Effector memory CD8-positive, alpha-beta T cell (primary cell): ENCODE results near the gene CIAO3.

ENCODE experiments used
- ATAC-seq: fragments of 150-1000 bp; cut with Tn5 transposase; replicated peaks from 2 replicates; pipeline ENCODE4 v1.10.0; 2021; ENCODE audit warnings: mild to moderate bottlenecking, moderate library complexity
- DNase-seq, 3 experiments: peaks; one replicate each; pipeline ENCODE4 v3.0.0; 2021
- H3K27ac Mint-ChIP-seq, 2 donors: one replicate each; pipeline ENCODE4 v1.8.0; 2022; ENCODE audit warnings: mild to moderate bottlenecking in 2 of 2, mixed read lengths in 2 of 2, moderate library complexity in 2 of 2
- H3K27me3 Mint-ChIP-seq, 2 donors: one replicate each; pipeline ENCODE4 v1.8.0; 2022; ENCODE audit warnings: mixed read lengths in 2 of 2
- H3K36me3 Mint-ChIP-seq: one replicate; pipeline ENCODE4 v1.8.0; 2022; ENCODE audit warnings: mild to moderate bottlenecking, moderate library complexity, mixed read lengths; ENCODE audit not compliant: insufficient read depth
- H3K4me1 Mint-ChIP-seq, 2 donors: one replicate each; pipeline ENCODE4 v1.8.0; 2022; ENCODE audit warnings: low read depth in 2 of 2, mixed read lengths in 2 of 2
- H3K4me3 Mint-ChIP-seq, 2 donors: one replicate each; pipeline ENCODE4 v1.8.0; 2022; ENCODE audit warnings: mild to moderate bottlenecking in 2 of 2, mixed read lengths in 2 of 2, moderate library complexity in 2 of 2
- H3K9me3 Mint-ChIP-seq, 2 donors: one replicate each; pipeline ENCODE4 v1.8.0; 2022; ENCODE audit warnings: mixed read lengths in 2 of 2

CIAO3 gene

DNA sequence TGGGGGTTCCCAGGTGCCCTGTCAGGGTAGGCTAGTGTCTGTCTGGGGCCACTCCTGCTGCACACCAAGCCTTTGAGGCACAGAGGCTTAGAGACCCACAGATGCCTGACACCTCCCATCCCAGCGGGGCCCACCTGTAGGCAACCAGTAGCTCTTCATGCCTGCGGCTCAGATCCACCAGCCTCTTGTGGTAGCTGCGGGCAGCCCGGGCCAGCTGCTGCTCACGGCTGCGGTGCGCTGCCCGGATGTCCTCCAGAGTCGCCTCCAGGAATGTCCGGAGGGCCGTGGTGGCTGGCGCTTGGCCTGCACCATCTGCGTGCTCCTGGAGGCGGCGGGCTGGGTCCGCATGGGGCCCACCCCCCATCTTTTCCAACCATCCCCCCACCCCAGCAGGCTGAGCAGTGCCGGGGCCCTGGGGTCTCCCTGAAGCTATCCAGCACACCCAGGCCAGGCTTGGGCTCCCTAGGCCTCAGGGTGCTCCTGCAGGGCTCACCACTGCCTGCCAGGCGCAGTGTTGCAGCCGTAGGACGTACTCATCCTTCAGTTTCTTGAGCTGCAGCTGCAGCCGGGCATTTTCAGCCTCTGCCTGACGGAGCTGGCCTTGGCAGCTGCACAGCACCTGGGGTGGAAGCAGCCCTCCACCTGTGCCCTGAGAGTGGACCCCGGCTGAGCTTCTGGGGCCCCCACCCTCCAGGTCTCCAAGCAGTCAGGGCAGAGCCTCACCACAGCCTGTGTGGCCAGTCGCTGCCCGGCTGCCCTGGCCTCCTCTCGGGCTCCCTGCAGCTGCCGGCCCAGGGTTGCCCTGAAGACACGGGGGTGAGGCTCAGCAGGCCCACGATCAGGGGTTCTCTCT, 16.4 kb downstream of the CIAO3 start:
- DNase-seq (no peak), ATAC-seq (no peak)
- Mint-ChIP-seq H3K4me1 (peaks cover 10 to 15% of the 10 kb centered on the region in 2 donors), H3K27ac (peak overlapping the region in 1 of 2 donors; percentile 62), H3K9me3 (no peaks in the 10 kb centered on the region), H3K4me3 (no peak overlapping the region), H3K36me3 (peaks cover 34% of the 10 kb centered on the region), H3K27me3 (no peaks in the 10 kb centered on the region)

GRCh38 chr16:723695-724094, 17.1 kb downstream of the CIAO3 start:
- no peaks in the 10 kb centered on the region for H3K9me3 Mint-ChIP-seq
- ATAC-seq (no peak), DNase-seq (no peak)
- H3K4me1 Mint-ChIP-seq: peaks cover 15 to 19% of the 10 kb centered on the region in 2 donors
- H3K36me3 Mint-ChIP-seq: peaks cover 30% of the 10 kb centered on the region
- peak overlapping the region in 1 of 2 donors; percentile 62 for H3K27ac Mint-ChIP-seq
- H3K27me3 Mint-ChIP-seq: no peaks in the 10 kb centered on the region
- peak overlapping the region in 1 of 2 donors; percentile 42 for H3K4me3 Mint-ChIP-seq

- H3K9me3 Mint-ChIP-seq: no peaks in the 10 kb centered on the region
- ATAC-seq: no peak
- no peaks in the 10 kb centered on the region for H3K27me3 Mint-ChIP-seq
- peak overlapping the region; percentile 49 to 83 for H3K27ac Mint-ChIP-seq
- peaks cover 15 to 19% of the 10 kb centered on the region in 2 donors for H3K4me1 Mint-ChIP-seq
- peak overlapping the region; percentile 45 to 81 for H3K4me3 Mint-ChIP-seq
- H3K36me3 Mint-ChIP-seq: peaks cover 25% of the 10 kb centered on the region
- no peak for DNase-seq
Measured at GRCh38 chr16:722835-723633, 17.8 kb downstream of the CIAO3 start.

GRCh38 chr16:721765-722540, 18.8 kb downstream of the CIAO3 start:
- no peaks in the 10 kb centered on the region for H3K27me3 Mint-ChIP-seq
- peak overlapping the region; percentile 49 to 83 for H3K27ac Mint-ChIP-seq
- H3K36me3 Mint-ChIP-seq: peaks cover 22% of the 10 kb centered on the region
- peak in 2 of 3 experiments; percentile 43 to 44 for DNase-seq
- H3K4me3 Mint-ChIP-seq: peak overlapping the region; percentile 79 to 81
- peaks cover 15 to 19% of the 10 kb centered on the region in 2 donors for H3K4me1 Mint-ChIP-seq
- H3K9me3 Mint-ChIP-seq: no peaks in the 10 kb centered on the region
- ATAC-seq: peak; percentile 47

DNA sequence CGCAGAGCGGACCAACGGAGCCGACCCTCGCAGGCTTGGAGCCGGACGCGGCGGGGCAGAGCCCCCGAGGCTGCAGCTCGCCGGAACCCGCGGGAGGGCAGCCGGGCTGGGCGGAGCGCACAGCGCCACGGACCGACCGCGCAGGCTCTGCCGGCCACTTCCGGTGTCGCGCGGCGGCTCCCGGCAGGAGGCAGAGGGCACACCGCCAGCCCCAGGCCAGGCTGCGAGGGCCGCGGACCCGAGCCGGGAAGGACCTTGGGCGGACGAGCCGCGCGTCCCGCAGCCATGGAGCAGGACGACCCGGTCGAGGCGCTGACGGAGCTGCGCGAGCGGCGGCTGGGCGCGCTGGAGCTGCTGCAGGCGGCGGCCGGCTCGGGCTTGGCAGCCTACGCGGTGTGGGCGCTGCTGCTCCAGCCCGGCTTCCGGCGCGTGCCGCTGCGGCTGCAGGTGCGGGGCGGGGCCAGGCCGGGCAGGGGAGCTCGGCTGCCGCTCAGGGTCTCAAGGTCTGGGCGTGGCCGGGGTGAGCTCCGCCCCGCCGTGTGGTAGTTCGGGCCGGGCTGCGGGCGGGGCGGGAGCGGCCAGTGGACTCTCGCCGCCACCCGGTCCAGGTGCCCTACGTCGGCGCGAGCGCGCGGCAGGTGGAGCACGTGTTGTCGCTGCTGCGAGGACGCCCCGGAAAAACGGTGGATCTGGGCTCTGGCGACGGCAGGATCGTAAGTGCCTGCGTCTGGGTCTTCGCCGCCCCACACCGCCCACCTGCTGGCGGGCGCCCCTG, 19.6 kb downstream of the CIAO3 start, which contains the start of gene ANTKMT:
TSS of gene ANTKMT (plus strand) at position 157 of the 775 bp plus-strand sequence. CDS start at position 286, 129 bp downstream.
- peak within 1 kb of the TSS; percentile 84 to 85 for H3K4me3 Mint-ChIP-seq
- DNase-seq: peak; percentile 67 to 79 (median 73)
- H3K27me3 Mint-ChIP-seq: peaks cover 0 to 5% of the 10 kb centered on the region in 2 donors
- peak within 1 kb of the TSS; percentile 69 to 83 for H3K27ac Mint-ChIP-seq
- H3K36me3 Mint-ChIP-seq: peaks cover 18% of the 10 kb centered on the region
- H3K4me1 Mint-ChIP-seq: peaks cover 19 to 22% of the 10 kb centered on the region in 2 donors
- peak; percentile 75 for ATAC-seq
- H3K9me3 Mint-ChIP-seq: no peaks in the 10 kb centered on the region

GRCh38 chr16:720447-720989, 20.3 kb downstream of the CIAO3 start:
- no peaks in the 10 kb centered on the region for H3K9me3 Mint-ChIP-seq
- peaks cover 0 to 8% of the 10 kb centered on the region in 2 donors for H3K27me3 Mint-ChIP-seq
- DNase-seq (no peak), ATAC-seq (peak; percentile 5)
- peaks cover 18% of the 10 kb centered on the region for H3K36me3 Mint-ChIP-seq
- H3K4me3 Mint-ChIP-seq: peak overlapping the region; percentile 84 to 85
- peak overlapping the region; percentile 69 to 71 for H3K27ac Mint-ChIP-seq
- H3K4me1 Mint-ChIP-seq: peaks cover 19 to 22% of the 10 kb centered on the region in 2 donors

GRCh38 chr16:719815-720446, 20.9 kb downstream of the CIAO3 start:
- peaks cover 0 to 8% of the 10 kb centered on the region in 2 donors for H3K27me3 Mint-ChIP-seq
- H3K27ac Mint-ChIP-seq: peak overlapping the region; percentile 69 to 71
- peak overlapping the region; percentile 84 to 85 for H3K4me3 Mint-ChIP-seq
- no peak for ATAC-seq
- no peak for DNase-seq
- H3K4me1 Mint-ChIP-seq: peaks cover 18 to 19% of the 10 kb centered on the region in 2 donors
- H3K9me3 Mint-ChIP-seq: no peaks in the 10 kb centered on the region
- peaks cover 18% of the 10 kb centered on the region for H3K36me3 Mint-ChIP-seq

DNA sequence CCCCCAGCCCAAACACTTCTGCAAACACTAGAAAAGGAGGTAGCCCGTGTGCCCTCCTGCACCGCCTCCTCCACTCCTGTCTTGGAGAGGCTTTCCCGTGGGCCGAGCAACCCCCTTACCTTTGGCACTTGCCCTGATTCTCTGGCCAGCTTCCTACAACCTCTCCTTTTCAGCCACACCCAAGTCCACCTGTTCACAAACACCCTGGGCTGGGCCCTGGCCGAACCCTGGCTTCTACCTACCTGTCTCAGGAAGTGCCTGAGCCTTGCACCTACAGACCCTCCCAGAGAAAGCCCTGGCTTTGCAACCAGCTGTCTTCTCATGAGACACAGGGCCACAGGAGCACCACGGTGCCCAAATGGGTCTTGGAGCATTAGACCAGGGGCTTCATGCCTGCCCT, 21.9 kb downstream of the CIAO3 start:
- H3K9me3 Mint-ChIP-seq: no peaks in the 10 kb centered on the region
- H3K4me1 Mint-ChIP-seq: peaks cover 18 to 19% of the 10 kb centered on the region in 2 donors
- H3K4me3 Mint-ChIP-seq: peak overlapping the region; percentile 84 to 85
- H3K36me3 Mint-ChIP-seq: peaks cover 15% of the 10 kb centered on the region
- DNase-seq (no peak), ATAC-seq (no peak)
- peaks cover 0 to 8% of the 10 kb centered on the region in 2 donors for H3K27me3 Mint-ChIP-seq
- H3K27ac Mint-ChIP-seq: peak overlapping the region in 1 of 2 donors; percentile 68

DNA sequence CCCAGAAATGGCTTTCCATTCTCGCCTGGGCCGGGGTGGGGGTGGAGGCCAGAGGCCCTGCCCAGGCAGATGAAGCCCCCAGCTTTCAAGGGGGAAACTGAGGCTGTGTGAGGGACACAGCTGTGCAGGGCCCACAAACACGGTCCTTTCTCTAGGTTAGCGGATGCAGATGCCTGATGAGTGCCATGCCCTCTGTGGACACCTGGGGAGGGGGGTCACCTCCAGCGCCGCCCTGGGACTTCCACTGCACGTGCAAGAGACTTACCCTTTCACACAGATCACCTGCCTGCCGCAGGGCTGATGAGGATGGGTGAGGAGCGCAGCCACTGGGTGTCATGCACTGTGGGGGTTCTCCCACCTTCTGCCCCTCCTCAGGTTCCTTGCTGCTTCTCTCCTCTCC, 22.4 kb downstream of the CIAO3 start:
- ATAC-seq (no peak), DNase-seq (no peak)
- H3K36me3 Mint-ChIP-seq: peaks cover 17% of the 10 kb centered on the region
- H3K27ac Mint-ChIP-seq: no peak overlapping the region
- no peak overlapping the region for H3K4me3 Mint-ChIP-seq
- peaks cover 18 to 19% of the 10 kb centered on the region in 2 donors for H3K4me1 Mint-ChIP-seq
- H3K9me3 Mint-ChIP-seq: no peaks in the 10 kb centered on the region
- H3K27me3 Mint-ChIP-seq: peaks cover 0 to 8% of the 10 kb centered on the region in 2 donors

- no peak overlapping the region for H3K27ac Mint-ChIP-seq
- no peak overlapping the region for H3K4me3 Mint-ChIP-seq
- peaks cover 0 to 8% of the 10 kb centered on the region in 2 donors for H3K27me3 Mint-ChIP-seq
- H3K9me3 Mint-ChIP-seq: no peaks in the 10 kb centered on the region
- DNase-seq (no peak), ATAC-seq (no peak)
- peaks cover 17% of the 10 kb centered on the region for H3K36me3 Mint-ChIP-seq
- peaks cover 17 to 19% of the 10 kb centered on the region in 2 donors for H3K4me1 Mint-ChIP-seq
Measured at GRCh38 chr16:717450-718245, 23.1 kb downstream of the CIAO3 start.

DNA sequence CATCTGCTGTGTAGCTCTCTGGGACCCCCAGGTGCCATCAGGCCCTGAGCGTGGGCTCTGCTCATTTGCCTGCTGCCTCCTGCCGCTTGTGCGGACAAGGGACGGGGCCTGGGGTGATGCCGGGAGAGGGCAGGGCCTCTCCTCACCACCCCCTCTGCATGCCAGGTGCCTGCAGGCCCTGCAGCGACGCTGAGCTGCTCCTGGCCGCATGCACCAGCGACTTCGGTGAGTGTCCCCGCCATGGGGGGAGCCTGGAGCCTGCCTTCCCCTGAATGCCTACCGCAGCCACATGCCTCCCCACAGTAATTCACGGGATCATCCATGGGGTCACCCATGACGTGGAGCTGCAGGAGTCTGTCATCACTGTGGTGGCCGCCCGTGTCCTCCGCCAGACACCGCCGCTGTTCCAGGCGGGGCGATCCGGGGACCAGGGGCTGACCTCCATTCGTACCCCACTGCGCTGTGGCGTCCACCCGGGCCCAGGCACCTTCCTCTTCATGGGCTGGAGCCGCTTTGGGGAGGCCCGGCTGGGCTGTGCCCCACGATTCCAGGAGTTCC, 23.9 kb downstream of the CIAO3 start:
- Mint-ChIP-seq H3K27me3 (peaks cover 0 to 8% of the 10 kb centered on the region in 2 donors), H3K27ac (no peak overlapping the region), H3K36me3 (peaks cover 13% of the 10 kb centered on the region), H3K9me3 (no peaks in the 10 kb centered on the region), H3K4me3 (peak overlapping the region; percentile 56 to 65), H3K4me1 (peaks cover 15 to 17% of the 10 kb centered on the region in 2 donors)
- ATAC-seq (no peak), DNase-seq (no peak)
